RWPE2 (cell line): ENCODE data around the gene TSHZ2.
A peak's percentile ranks its signal among the peaks of the same experiment; 100 is the strongest.

ENCODE experiments used
- ATAC-seq: fragments of 200-7000 bp; cut with Tn5 transposase; 3 replicates; pipeline ENCODE4 v1.9.1; 2021; ENCODE audit warnings: low read depth
- DNase-seq: peaks from one replicate; pipeline ENCODE4 v3.0.0-alpha.2; 2020; ENCODE audit warnings: low spot score
- H3K27ac ChIP-seq: fragments of 450-650 bp; 2 replicates; pipeline ENCODE4 v1.5.1; 2017; ENCODE audit warnings: mild to moderate bottlenecking; ENCODE audit not compliant: poor library complexity, severe bottlenecking
- H3K27me3 ChIP-seq: fragments of 250-450 bp; sonication (Bioruptor Pico); 2 replicates; pipeline ENCODE4 v1.5.1; 2021; ENCODE audit warnings: mild to moderate bottlenecking, moderate library complexity; ENCODE audit not compliant: insufficient read depth, poor library complexity, severe bottlenecking
- H3K36me3 ChIP-seq: fragments of 250-450 bp; sonication (Bioruptor Pico); 2 replicates; pipeline ENCODE4 v1.5.1; 2020; ENCODE audit warnings: low read depth, mild to moderate bottlenecking, moderate library complexity
- H3K4me1 ChIP-seq: fragments of 250-450 bp; sonication (Bioruptor Pico); 2 replicates; pipeline ENCODE4 v1.5.1; 2021; ENCODE audit warnings: mild to moderate bottlenecking, moderate library complexity; ENCODE audit not compliant: insufficient read depth, poor library complexity, severe bottlenecking
- H3K4me3 ChIP-seq: fragments of 250-450 bp; sonication (Bioruptor Pico); 2 replicates; pipeline ENCODE4 v1.5.1; 2021; ENCODE audit warnings: mild to moderate bottlenecking, moderate library complexity; ENCODE audit not compliant: severe bottlenecking
- H3K9me3 ChIP-seq: fragments of 250-450 bp; sonication (Bioruptor Pico); 2 replicates; pipeline ENCODE4 v1.5.1; 2021; ENCODE audit warnings: mild to moderate bottlenecking, moderate library complexity; ENCODE audit not compliant: severe bottlenecking
- TF ChIP-seq, protein P1 (sequence below): fragments of 450-650 bp; IDR thresholded peaks from one replicate; pipeline ENCODE4 v1.5.1; 2017; ENCODE audit warnings: mild to moderate bottlenecking, moderate library complexity; ENCODE audit not compliant: poor library complexity, severe bottlenecking

The TSHZ2 gene

GRCh38 chr20:53270792-53271375 is 298.7 kb downstream of the TSHZ2 start:
- Histone ChIP-seq H3K27ac (no peak overlapping the region), H3K9me3 (no peaks in the 10 kb centered on the region), H3K4me3 (no peak overlapping the region), H3K36me3 (no peaks in the 10 kb centered on the region), H3K27me3 (peaks cover 16% of the 10 kb centered on the region), H3K4me1 (no peaks in the 10 kb centered on the region)
- ATAC-seq (peak; percentile 11; the same call in 1 of the 3 replicates), DNase-seq (no peak)
- TF ChIP-seq, protein P1, sequence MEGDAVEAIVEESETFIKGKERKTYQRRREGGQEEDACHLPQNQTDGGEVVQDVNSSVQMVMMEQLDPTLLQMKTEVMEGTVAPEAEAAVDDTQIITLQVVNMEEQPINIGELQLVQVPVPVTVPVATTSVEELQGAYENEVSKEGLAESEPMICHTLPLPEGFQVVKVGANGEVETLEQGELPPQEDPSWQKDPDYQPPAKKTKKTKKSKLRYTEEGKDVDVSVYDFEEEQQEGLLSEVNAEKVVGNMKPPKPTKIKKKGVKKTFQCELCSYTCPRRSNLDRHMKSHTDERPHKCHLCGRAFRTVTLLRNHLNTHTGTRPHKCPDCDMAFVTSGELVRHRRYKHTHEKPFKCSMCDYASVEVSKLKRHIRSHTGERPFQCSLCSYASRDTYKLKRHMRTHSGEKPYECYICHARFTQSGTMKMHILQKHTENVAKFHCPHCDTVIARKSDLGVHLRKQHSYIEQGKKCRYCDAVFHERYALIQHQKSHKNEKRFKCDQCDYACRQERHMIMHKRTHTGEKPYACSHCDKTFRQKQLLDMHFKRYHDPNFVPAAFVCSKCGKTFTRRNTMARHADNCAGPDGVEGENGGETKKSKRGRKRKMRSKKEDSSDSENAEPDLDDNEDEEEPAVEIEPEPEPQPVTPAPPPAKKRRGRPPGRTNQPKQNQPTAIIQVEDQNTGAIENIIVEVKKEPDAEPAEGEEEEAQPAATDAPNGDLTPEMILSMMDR = no peak

- no peak overlapping the region for H3K4me3 ChIP-seq
- H3K4me1 ChIP-seq = no peaks in the 10 kb centered on the region
- peaks cover 13% of the 10 kb centered on the region for H3K27me3 ChIP-seq
- ATAC-seq = no peak
- no peak for DNase-seq
- TF ChIP-seq, protein P1 = no peak
- no peaks in the 10 kb centered on the region for H3K9me3 ChIP-seq
- H3K27ac ChIP-seq = no peak overlapping the region
- no peaks in the 10 kb centered on the region for H3K36me3 ChIP-seq
These were observed 302.2 kb downstream of the TSHZ2 start for GRCh38 chr20:53274365-53274764.

DNA sequence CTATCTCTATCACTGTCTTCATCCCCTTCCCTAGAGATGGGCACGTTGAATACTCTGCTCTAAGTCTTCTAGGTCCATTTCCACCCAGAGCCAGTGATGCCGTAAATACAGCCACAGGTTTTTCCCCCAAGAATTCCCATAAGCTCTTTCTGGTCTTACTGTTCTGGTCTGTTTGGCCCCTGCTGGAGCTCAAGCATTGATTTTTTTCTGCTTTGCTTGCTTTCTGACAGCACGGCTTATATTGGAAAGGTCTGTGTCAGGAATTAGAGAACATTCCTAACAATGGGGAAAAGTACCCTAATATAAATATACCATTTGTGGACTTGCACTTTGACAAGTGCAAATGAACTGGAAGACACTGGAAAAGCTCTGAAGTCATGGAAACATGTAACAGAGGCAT is 302.6 kb downstream of the TSHZ2 start:
- TF ChIP-seq, protein P1 = no peak
- Histone ChIP-seq H3K9me3 (no peaks in the 10 kb centered on the region), H3K27ac (no peak overlapping the region), H3K4me1 (no peaks in the 10 kb centered on the region), H3K36me3 (no peaks in the 10 kb centered on the region), H3K27me3 (peaks cover 10% of the 10 kb centered on the region), H3K4me3 (no peak overlapping the region)
- DNase-seq = no peak
- ATAC-seq = no peak

- TF ChIP-seq, protein P1 = no peak
- Histone ChIP-seq H3K4me3 (no peak overlapping the region), H3K36me3 (no peaks in the 10 kb centered on the region), H3K27ac (no peak overlapping the region), H3K4me1 (no peaks in the 10 kb centered on the region), H3K9me3 (no peaks in the 10 kb centered on the region), H3K27me3 (peaks cover 8% of the 10 kb centered on the region)
- DNase-seq = no peak
- no peak for ATAC-seq
These were observed 304.0 kb downstream of the TSHZ2 start for GRCh38 chr20:53276143-53276542.

- H3K36me3 ChIP-seq = no peaks in the 10 kb centered on the region
- H3K27me3 ChIP-seq = peaks cover 9% of the 10 kb centered on the region
- DNase-seq (no peak), ATAC-seq (no peak)
- H3K4me1 ChIP-seq = no peaks in the 10 kb centered on the region
- no peak overlapping the region for H3K27ac ChIP-seq
- TF ChIP-seq, protein P1 = no peak
- H3K9me3 ChIP-seq = no peaks in the 10 kb centered on the region
- no peak overlapping the region for H3K4me3 ChIP-seq
These were observed 306.4 kb downstream of the TSHZ2 start for GRCh38 chr20:53278555-53278954.
